K562 (cell line): ENCODE results near the gene PLEKHM3. TPM values are rescaled to one million over a fixed set of nuclear protein-coding genes. Genes with fewer than 3 reads are reported as not detected.

Experiments
- ATAC-seq: fragments of 200-7000 bp; cut with Tn5 transposase; 3 replicates; pipeline ENCODE4 v1.9.1; 2020; ENCODE audit warnings: moderate library complexity
- BruUV-seq: library from RNA; stranded (reverse); fragments of 400-500 nt; replicated peaks from 2 replicates; lab custom pipeline; 2021; lab: Mats Ljungman, UMichigan
- CTCF ChIA-PET: fragments of 300-600 bp; formaldehyde crosslinking; extraction: SDS; loops from one replicate; lab custom pipeline; 2021; ENCODE audit warnings: low intra/inter-chr PET ratio; lab: Yijun Ruan, JAX
- POLR2A ChIA-PET: fragments of 300-600, 350-650 bp; sonication (Branson Sonifier 250); formaldehyde crosslinking; extraction: SDS; loops from one replicate; lab custom pipeline; 2021; ENCODE audit warnings: antibody characterized with exemption, inconsistent platforms; lab: Yijun Ruan, JAX
- DNase-seq, 4 experiments: peaks; one replicate each; pipeline versions ENCODE4 v3.0.0 to v3.0.0-alpha.2; 2011 to 2018; ENCODE audit warnings: low spot score in 3 of 4, mixed read lengths in 3 of 4; ENCODE audit errors: extremely low read depth in 1 of 4
- FAIRE-seq: peaks from 2 replicates; lab custom pipeline; 2011; peaks lifted over from hg19 to GRCh38; lab: Jason Lieb, UNC
- H2AFZ ChIP-seq: 2 replicates; pipeline ENCODE4 v1.6.0; 2011; ENCODE audit warnings: low read depth, low read length, control low read depth, inconsistent platforms
- H3K27ac ChIP-seq: fragments of 200-600 bp; 3 replicates; pipeline ENCODE4 v1.8.0; 2011; ENCODE audit warnings: low read depth, mild to moderate bottlenecking, control low read depth, inconsistent platforms, low read length, moderate library complexity, mixed read lengths; ENCODE audit errors: extremely low read depth
- H3K27me3 ChIP-seq, 2 experiments: fragments of 300-600 bp in 1 of 2; 2 replicates in 1 of 2; 3 replicates in 1 of 2; pipeline versions ENCODE4 v1.6.0 to v1.8.0; 2011; ENCODE audit warnings: inconsistent platforms in 2 of 2, low read length in 2 of 2, mild to moderate bottlenecking in 1 of 2, mixed read lengths in 1 of 2, moderate library complexity in 1 of 2; ENCODE audit not compliant: control insufficient read depth in 2 of 2, insufficient read depth in 2 of 2
- H3K36me3 ChIP-seq: fragments of 300-600 bp; 3 replicates; pipeline ENCODE4 v1.8.0; 2011; ENCODE audit warnings: mild to moderate bottlenecking, low read length, inconsistent platforms; ENCODE audit not compliant: control insufficient read depth, insufficient read depth
- H3K4me1 ChIP-seq, 2 experiments: fragments of 200-600 bp in 1 of 2; replicated peaks in 1 of 2; 2 replicates in 1 of 2; 3 replicates in 1 of 2; pipeline versions ENCODE4 v1.5.1 to v1.8.0; 2011; ENCODE audit warnings: inconsistent platforms in 2 of 2, low read length in 2 of 2, mild to moderate bottlenecking in 1 of 2, mixed read lengths in 1 of 2, moderate library complexity in 1 of 2; ENCODE audit not compliant: control insufficient read depth in 2 of 2, insufficient read depth in 2 of 2
- H3K4me2 ChIP-seq: 2 replicates; pipeline ENCODE4 v1.6.1; 2011; ENCODE audit warnings: low read length, control low read depth, inconsistent platforms, mixed read lengths; ENCODE audit not compliant: insufficient read depth
- H3K4me3 ChIP-seq: fragments of 200-600 bp; sonication (generic), shearing (Covaris generic); 2 replicates; pipeline ENCODE4 v1.5.1; 2016; ENCODE audit warnings: control low read depth, inconsistent platforms
- H3K79me2 ChIP-seq: fragments of 200-600 bp; 3 replicates; pipeline ENCODE4 v1.8.0; 2011; ENCODE audit warnings: low read length, inconsistent platforms; ENCODE audit not compliant: control insufficient read depth, insufficient read depth
- H3K9ac ChIP-seq, 2 experiments: 2 replicates each; pipeline versions ENCODE4 v1.6.0 to v1.6.1; 2011; ENCODE audit warnings: low read depth in 2 of 2, low read length in 2 of 2, control low read depth in 1 of 2, inconsistent platforms in 1 of 2, mild to moderate bottlenecking in 1 of 2, mixed read lengths in 1 of 2; ENCODE audit not compliant: insufficient read depth in 1 of 2
- H3K9me1 ChIP-seq: one replicate; pipeline ENCODE4 v1.6.0; 2011; ENCODE audit warnings: inconsistent platforms, mild to moderate bottlenecking, low read length, moderate library complexity; ENCODE audit not compliant: control insufficient read depth, insufficient read depth
- H3K9me3 ChIP-seq: replicated peaks from 2 replicates; pipeline ENCODE4 v1.5.1; 2011; ENCODE audit warnings: low read depth, low read length, inconsistent platforms; ENCODE audit not compliant: control insufficient read depth, insufficient read depth
- H4K20me1 ChIP-seq: replicated peaks from 2 replicates; pipeline ENCODE4 v1.6.1; 2011; ENCODE audit warnings: low read length, inconsistent platforms, mixed read lengths; ENCODE audit not compliant: control insufficient read depth, insufficient read depth
- CREB3 ChIP-seq: fragments of 450-650 bp; conservative IDR thresholded peaks from 2 replicates; pipeline ENCODE4 v1.6.1; 2016; ENCODE audit warnings: missing genetic modification characterization, low read depth, mild to moderate bottlenecking, missing compliant biosample characterization, moderate library complexity
- ELF1 ChIP-seq: fragments of 200-800 bp; sonication (Bioruptor generic); IDR thresholded peaks from 2 replicates; pipeline ENCODE4 v1.6.1; 2016; ENCODE audit warnings: missing genetic modification characterization, missing compliant biosample characterization
- KLF10 ChIP-seq: fragments of 250-450 bp; sonication (Bioruptor Pico); IDR thresholded peaks from 2 replicates; pipeline ENCODE4 v1.6.1; 2021; ENCODE audit warnings: matching md5 sums
- MCM2 ChIP-seq: fragments of 450-650 bp; IDR thresholded peaks from 2 replicates; pipeline ENCODE4 v1.6.1; 2017; ENCODE audit warnings: low read depth, mild to moderate bottlenecking
- MITF ChIP-seq: IDR thresholded peaks from 2 replicates; pipeline ENCODE4 v1.6.1; 2014; ENCODE audit warnings: antibody characterized with exemption
- MTF1 ChIP-seq: fragments of 250-450 bp; sonication (Bioruptor Pico); IDR thresholded peaks from 2 replicates; pipeline ENCODE4 v1.9.0; 2021; ENCODE audit warnings: moderate library complexity, mild to moderate bottlenecking, inconsistent platforms, borderline replicate concordance
- NKRF ChIP-seq: fragments of 450-650 bp; IDR thresholded peaks from 2 replicates; pipeline ENCODE4 v1.6.1; 2016; ENCODE audit warnings: borderline replicate concordance
- PTBP1 ChIP-seq: fragments of 200-400 bp; formaldehyde crosslinking; IDR thresholded peaks from 2 replicates; pipeline ENCODE4 v1.6.1; 2017; ENCODE audit warnings: low read depth, low read length
- RBM14 ChIP-seq: fragments of 200-400 bp; formaldehyde crosslinking; IDR thresholded peaks from 2 replicates; pipeline ENCODE4 v1.6.1; 2018; ENCODE audit warnings: low read depth, mild to moderate bottlenecking, low read length, moderate library complexity, borderline replicate concordance; ENCODE audit not compliant: insufficient read depth
- RBM34 ChIP-seq: fragments of 200-400 bp; formaldehyde crosslinking; IDR thresholded peaks from 2 replicates; pipeline ENCODE4 v1.6.1; 2018; ENCODE audit warnings: low read length, borderline replicate concordance; ENCODE audit not compliant: insufficient read depth
- TCFL5 ChIP-seq: fragments of 250-450 bp; sonication (Bioruptor Pico); conservative IDR thresholded peaks from 2 replicates; pipeline ENCODE4 v1.6.1; 2021; ENCODE audit warnings: mild to moderate bottlenecking, moderate library complexity, matching md5 sums
- TOE1 ChIP-seq, 2 experiments: fragments of 450-650 bp in 1 of 2; sonication (generic) in 1 of 2; formaldehyde crosslinking in 1 of 2; IDR thresholded peaks; 2 replicates each; pipeline versions ENCODE4 v1.7.1 to v1.8.0; 2016 to 2022; ENCODE audit warnings: borderline replicate concordance in 2 of 2, mild to moderate bottlenecking in 2 of 2, antibody characterized with exemption in 1 of 2, inconsistent platforms in 1 of 2, low read depth in 1 of 2, missing genetic modification reagents in 1 of 2, moderate library complexity in 1 of 2
- TSC22D4 ChIP-seq: fragments of 450-650 bp; IDR thresholded peaks from 2 replicates; pipeline ENCODE4 v1.6.1; 2016; ENCODE audit warnings: missing genetic modification characterization, missing biosample characterization, control low read depth
- USF1 ChIP-seq: sonication (generic); formaldehyde crosslinking; IDR thresholded peaks from 2 replicates; pipeline ENCODE4 v1.9.0; 2022; ENCODE audit warnings: mild to moderate bottlenecking, missing genetic modification reagents
- ZFX ChIP-seq: sonication (generic); formaldehyde crosslinking; IDR thresholded peaks from 2 replicates; pipeline ENCODE4 v1.8.0; 2022; ENCODE audit warnings: mild to moderate bottlenecking, missing genetic modification reagents, moderate library complexity
- ZNF197 ChIP-seq: fragments of 200-800 bp; sonication (Bioruptor generic); IDR thresholded peaks from 2 replicates; pipeline ENCODE4 v1.6.1; 2016; ENCODE audit warnings: low read depth, missing genetic modification characterization, missing compliant biosample characterization
- ZNF445 ChIP-seq: fragments of 250-450 bp; sonication (Bioruptor Pico); IDR thresholded peaks from 2 replicates; pipeline ENCODE4 v1.4.0; 2020; ENCODE audit warnings: low read depth, mild to moderate bottlenecking, moderate library complexity
- ZNF764 ChIP-seq: fragments of 250-450 bp; sonication (Bioruptor Pico); IDR thresholded peaks from 2 replicates; pipeline ENCODE4 v1.4.0; 2020; ENCODE audit warnings: low read depth, mild to moderate bottlenecking, moderate library complexity
- WGBS: fragments of 100-300 bp; shearing (Covaris generic); methylation state at CpG from one replicate; pipeline ENCODE4 v1.1.6; 2016; ENCODE audit warnings: low coverage, mixed read lengths; ENCODE audit not compliant: insufficient coverage; ENCODE audit errors: missing lambda C conversion rate; 5-methylcytosine and 5-hydroxymethylcytosine counted together
- in situ Hi-C: fragments of 300-500 bp; cut with MboI; formaldehyde crosslinking; loops from 4 replicates; pipeline ENCODE4 v1.15.0; 2018; ENCODE audit warnings: inconsistent platforms, mixed read lengths
- intact Hi-C: fragments of 100-400 bp; cut with micrococcal nuclease; formaldehyde crosslinking; loops from 2 replicates; pipeline ENCODE4 v1.14.2; 2022
- polyA plus RNA-seq, 8 experiments: library from polyadenylated mRNA; depleted of rRNA in 4 of 8; stranded (reverse) in 5 of 8; unstranded in 3 of 8; fragments of >200 nt; fragmentation: Nextera tagmentation in 2 of 8; fragmentation: Illumina TruSeq in 1 of 8; extraction: Ambion mirVana in 2 of 8; extraction: Trizol in 1 of 8; gene quantifications; 2 replicates each; pipeline versions ENCODE4 v1.2.1 to v1.2.3, GENCODE V29; 2011 to 2014; ENCODE audit warnings: inconsistent platforms in 1 of 8, missing spikeins in 1 of 8
- total RNA-seq, 7 experiments: library from RNA; depleted of rRNA in 6 of 7; stranded (reverse); fragments of >200 nt in 6 of 7; fragmentation: Illumina TruSeq in 2 of 7; extraction: Trizol in 2 of 7; gene quantifications; 2 replicates each; pipeline versions ENCODE4 v1.2.1 to v1.2.3, GENCODE V29; 2011 to 2021; ENCODE audit warnings: low replicate concordance in 1 of 7

Gene PLEKHM3
- total and polyA plus RNA-seq, 9 of the 15 experiments (the other 6 are each of a cell fraction or from before 2014, with no cell fraction given) = 0.24 to 1.6 (median 1.0) TPM

GRCh38 chr2:207871506-207871905 is 153.8 kb downstream of the PLEKHM3 start:
- in situ Hi-C loops = no loop called here
- BruUV-seq = no TSS peak
- no peaks in the 10 kb centered on the region for H3K9me1 ChIP-seq
- no peaks in the 10 kb centered on the region for H3K79me2 ChIP-seq
- no peaks in the 10 kb centered on the region for H4K20me1 ChIP-seq
- no peak overlapping the region for H3K27ac ChIP-seq
- 0 out of 5 replicates have a peak, but pooled peaks cover 0 to 2% of the 10 kb centered on the region in 2 experiments for H3K4me1 ChIP-seq
- ATAC-seq (no peak), FAIRE-seq (no peak), DNase-seq (no peak)
- no peaks in the 10 kb centered on the region for H3K36me3 ChIP-seq
- WGBS = 11% methylated on average over 1 of the region's 1 CpG
- intact Hi-C loops = no loop called here
- H3K4me3 ChIP-seq = no peak overlapping the region
- no peak overlapping the region for H3K4me2 ChIP-seq
- no peaks in the 10 kb centered on the region for H3K9me3 ChIP-seq
- ChIA-PET POLR2A (interaction anchor here (0.9 kb wide), 1 partner anchor 12 kb away, joined by 3 read pairs; no protein-coding TSS in a partner anchor), CTCF (no interaction called here)
- H3K9ac ChIP-seq = no peak overlapping the region
- no peaks in the 10 kb centered on the region for H3K27me3 ChIP-seq
- no peak overlapping the region for H2AFZ ChIP-seq
- TF ChIP-seq NKRF (no peak), ZNF764 (CRISPR knock-in tag) (no peak), MCM2 (no peak), MITF (no peak), MTF1 (no peak), ZFX (CRISPR knock-in tag) (no peak), TCFL5 (no peak), TSC22D4 (no peak), ZNF197 (CRISPR knock-in tag) (no peak), TOE1 (IDR thresholded peaks at IDR 0.05; ENCODE audit: borderline replicate concordance) (no peak), TOE1 (CRISPR knock-in tag; IDR thresholded peaks at IDR 0.05; ENCODE audit: borderline replicate concordance, low read depth) (no peak), PTBP1 (no peak), USF1 (CRISPR knock-in tag) (no peak), RBM14 (no peak), ELF1 (tag) (no peak), ZNF445 (no peak), KLF10 (CRISPR knock-in tag) (no peak), RBM34 (no peak), CREB3 (tag) (no peak)
